ENCODE data around the gene SPACA6. TPM values are rescaled to one million over a fixed set of nuclear protein-coding genes. Genes with fewer than 3 reads are reported as not detected.

The SPACA6 gene
- total RNA-seq, 1 experiment from 2014 or later, result 49.8 TPM

GRCh38 chr19:51691584-51692428 lies 1.3 kb upstream of the SPACA6 start:
- no peaks in the 10 kb centered on the region for H4K20me1 ChIP-seq (ENCODE audit: insufficient read depth, low read depth, low read length)
- H3K4me1 ChIP-seq (ENCODE audit: low read length), result peaks cover 19% of the 10 kb centered on the region
- H3K4me3 ChIP-seq (ENCODE audit: low read length), result no peak overlapping the region; the same call in 1 of the 2 replicates
- H3K9me2 ChIP-seq (replicated peaks; ENCODE audit: insufficient read depth, low read length), result no peaks in the 10 kb centered on the region
- H3K9ac ChIP-seq (ENCODE audit: low read length), result peak overlapping the region; percentile 84
- DNase-seq, result peak; percentile 51
- no peaks in the 10 kb centered on the region for H3K9me3 ChIP-seq (ENCODE audit: low read length)
- H3K4me2 ChIP-seq (ENCODE audit: low read depth, low read length, poor library complexity, severe bottlenecking), result peak overlapping the region; percentile 95
- H3K27ac ChIP-seq (ENCODE audit: low read length), result no peak overlapping the region
- no peaks in the 10 kb centered on the region for H3K36me3 ChIP-seq (ENCODE audit: insufficient read depth, low read length)
- no peak overlapping the region for H2AFZ ChIP-seq (ENCODE audit: low read length)
- no peaks in the 10 kb centered on the region for H3K79me2 ChIP-seq (ENCODE audit: low read length)
- no peaks in the 10 kb centered on the region for H3K27me3 ChIP-seq (ENCODE audit: low read length)

GRCh38 chr19:51692468-51692867 lies 662 bp upstream of the SPACA6 start:
- Histone ChIP-seq H3K4me3 (ENCODE audit: low read length) (no peak overlapping the region), H3K9ac (ENCODE audit: low read length) (no peak overlapping the region), H3K9me2 (replicated peaks; ENCODE audit: insufficient read depth, low read length) (no peaks in the 10 kb centered on the region), H3K4me2 (ENCODE audit: low read depth, low read length, poor library complexity, severe bottlenecking) (no peak overlapping the region), H3K27ac (ENCODE audit: low read length) (no peak overlapping the region), H2AFZ (ENCODE audit: low read length) (no peak overlapping the region), H3K4me1 (ENCODE audit: low read length) (peaks cover 19% of the 10 kb centered on the region), H3K79me2 (ENCODE audit: low read length) (no peaks in the 10 kb centered on the region), H4K20me1 (ENCODE audit: insufficient read depth, low read depth, low read length) (no peaks in the 10 kb centered on the region), H3K27me3 (ENCODE audit: low read length) (no peaks in the 10 kb centered on the region), H3K9me3 (ENCODE audit: low read length) (no peaks in the 10 kb centered on the region), H3K36me3 (ENCODE audit: insufficient read depth, low read length) (no peaks in the 10 kb centered on the region)
- no peak for DNase-seq

GRCh38 chr19:51693819-51694218 lies 689 bp downstream of the SPACA6 start:
- no peak overlapping the region for H3K27ac ChIP-seq (ENCODE audit: low read length)
- no peak for DNase-seq
- no peaks in the 10 kb centered on the region for H3K79me2 ChIP-seq (ENCODE audit: low read length)
- no peaks in the 10 kb centered on the region for H3K9me2 ChIP-seq (replicated peaks; ENCODE audit: insufficient read depth, low read length)
- no peaks in the 10 kb centered on the region for H3K27me3 ChIP-seq (ENCODE audit: low read length)
- no peak overlapping the region for H3K4me3 ChIP-seq (ENCODE audit: low read length)
- no peaks in the 10 kb centered on the region for H3K36me3 ChIP-seq (ENCODE audit: insufficient read depth, low read length)
- H2AFZ ChIP-seq (ENCODE audit: low read length), result no peak overlapping the region
- H3K9ac ChIP-seq (ENCODE audit: low read length), result no peak overlapping the region
- H3K9me3 ChIP-seq (ENCODE audit: low read length), result no peaks in the 10 kb centered on the region
- H3K4me2 ChIP-seq (ENCODE audit: low read depth, low read length, poor library complexity, severe bottlenecking), result no peak overlapping the region
- H3K4me1 ChIP-seq (ENCODE audit: low read length), result peaks cover 19% of the 10 kb centered on the region
- H4K20me1 ChIP-seq (ENCODE audit: insufficient read depth, low read depth, low read length), result no peaks in the 10 kb centered on the region

- no peak overlapping the region for H3K4me3 ChIP-seq (ENCODE audit: low read length)
- H2AFZ ChIP-seq (ENCODE audit: low read length), result no peak overlapping the region
- H3K27me3 ChIP-seq (ENCODE audit: low read length), result no peaks in the 10 kb centered on the region
- H4K20me1 ChIP-seq (ENCODE audit: insufficient read depth, low read depth, low read length), result no peaks in the 10 kb centered on the region
- H3K4me2 ChIP-seq (ENCODE audit: low read depth, low read length, poor library complexity, severe bottlenecking), result no peak overlapping the region
- no peaks in the 10 kb centered on the region for H3K79me2 ChIP-seq (ENCODE audit: low read length)
- DNase-seq, result no peak
- H3K27ac ChIP-seq (ENCODE audit: low read length), result no peak overlapping the region
- H3K36me3 ChIP-seq (ENCODE audit: insufficient read depth, low read length), result no peaks in the 10 kb centered on the region
- H3K9me3 ChIP-seq (ENCODE audit: low read length), result no peaks in the 10 kb centered on the region
- H3K9ac ChIP-seq (ENCODE audit: low read length), result no peak overlapping the region
- no peaks in the 10 kb centered on the region for H3K9me2 ChIP-seq (replicated peaks; ENCODE audit: insufficient read depth, low read length)
- H3K4me1 ChIP-seq (ENCODE audit: low read length), result peaks cover 19% of the 10 kb centered on the region
These were observed 1.4 kb downstream of the SPACA6 start for GRCh38 chr19:51694318-51695085.

GRCh38 chr19:51695088-51695487 lies 2.0 kb downstream of the SPACA6 start:
- Histone ChIP-seq H3K79me2 (ENCODE audit: low read length) (no peaks in the 10 kb centered on the region), H4K20me1 (ENCODE audit: insufficient read depth, low read depth, low read length) (no peaks in the 10 kb centered on the region), H3K9me2 (replicated peaks; ENCODE audit: insufficient read depth, low read length) (no peaks in the 10 kb centered on the region), H3K9me3 (ENCODE audit: low read length) (no peaks in the 10 kb centered on the region), H3K4me1 (ENCODE audit: low read length) (peaks cover 14% of the 10 kb centered on the region), H2AFZ (ENCODE audit: low read length) (no peak overlapping the region), H3K4me2 (ENCODE audit: low read depth, low read length, poor library complexity, severe bottlenecking) (no peak overlapping the region), H3K9ac (ENCODE audit: low read length) (no peak overlapping the region), H3K36me3 (ENCODE audit: insufficient read depth, low read length) (no peaks in the 10 kb centered on the region), H3K27me3 (ENCODE audit: low read length) (no peaks in the 10 kb centered on the region), H3K4me3 (ENCODE audit: low read length) (no peak overlapping the region), H3K27ac (ENCODE audit: low read length) (no peak overlapping the region)
- DNase-seq, result no peak

GRCh38 chr19:51695702-51696315 lies 2.7 kb downstream of the SPACA6 start:
- Histone ChIP-seq H3K9me3 (ENCODE audit: low read length) (no peaks in the 10 kb centered on the region), H3K79me2 (ENCODE audit: low read length) (no peaks in the 10 kb centered on the region), H3K9me2 (replicated peaks; ENCODE audit: insufficient read depth, low read length) (no peaks in the 10 kb centered on the region), H2AFZ (ENCODE audit: low read length) (no peak overlapping the region), H3K27ac (ENCODE audit: low read length) (no peak overlapping the region), H3K4me2 (ENCODE audit: low read depth, low read length, poor library complexity, severe bottlenecking) (no peak overlapping the region), H3K4me3 (ENCODE audit: low read length) (no peak overlapping the region), H3K4me1 (ENCODE audit: low read length) (peaks cover 7% of the 10 kb centered on the region), H3K36me3 (ENCODE audit: insufficient read depth, low read length) (no peaks in the 10 kb centered on the region), H3K9ac (ENCODE audit: low read length) (no peak overlapping the region), H3K27me3 (ENCODE audit: low read length) (no peaks in the 10 kb centered on the region), H4K20me1 (ENCODE audit: insufficient read depth, low read depth, low read length) (no peaks in the 10 kb centered on the region)
- DNase-seq, result no peak

- H3K9ac ChIP-seq (ENCODE audit: low read length), result no peak overlapping the region
- H3K9me2 ChIP-seq (replicated peaks; ENCODE audit: insufficient read depth, low read length), result no peaks in the 10 kb centered on the region
- DNase-seq, result no peak
- H3K9me3 ChIP-seq (ENCODE audit: low read length), result no peaks in the 10 kb centered on the region
- no peak overlapping the region for H3K4me2 ChIP-seq (ENCODE audit: low read depth, low read length, poor library complexity, severe bottlenecking)
- no peaks in the 10 kb centered on the region for H3K36me3 ChIP-seq (ENCODE audit: insufficient read depth, low read length)
- H2AFZ ChIP-seq (ENCODE audit: low read length), result no peak overlapping the region
- H3K4me3 ChIP-seq (ENCODE audit: low read length), result no peak overlapping the region
- no peaks in the 10 kb centered on the region for H3K79me2 ChIP-seq (ENCODE audit: low read length)
- H3K27ac ChIP-seq (ENCODE audit: low read length), result no peak overlapping the region
- no peaks in the 10 kb centered on the region for H4K20me1 ChIP-seq (ENCODE audit: insufficient read depth, low read depth, low read length)
- no peaks in the 10 kb centered on the region; the same call in 1 of the 2 replicates for H3K4me1 ChIP-seq (ENCODE audit: low read length)
- H3K27me3 ChIP-seq (ENCODE audit: low read length), result no peaks in the 10 kb centered on the region
These were observed 3.5 kb downstream of the SPACA6 start for GRCh38 chr19:51696606-51697005.

- no peak for DNase-seq
- Histone ChIP-seq H3K79me2 (ENCODE audit: low read length) (no peaks in the 10 kb centered on the region), H3K9ac (ENCODE audit: low read length) (no peak overlapping the region), H3K36me3 (ENCODE audit: insufficient read depth, low read length) (no peaks in the 10 kb centered on the region), H3K9me3 (ENCODE audit: low read length) (no peaks in the 10 kb centered on the region), H3K4me2 (ENCODE audit: low read depth, low read length, poor library complexity, severe bottlenecking) (no peak overlapping the region), H3K4me3 (ENCODE audit: low read length) (no peak overlapping the region), H2AFZ (ENCODE audit: low read length) (no peak overlapping the region), H3K4me1 (ENCODE audit: low read length) (no peaks in the 10 kb centered on the region), H4K20me1 (ENCODE audit: insufficient read depth, low read depth, low read length) (no peaks in the 10 kb centered on the region), H3K27me3 (ENCODE audit: low read length) (no peaks in the 10 kb centered on the region), H3K9me2 (replicated peaks; ENCODE audit: insufficient read depth, low read length) (no peaks in the 10 kb centered on the region), H3K27ac (ENCODE audit: low read length) (no peak overlapping the region)
These were observed 4.1 kb downstream of the SPACA6 start for GRCh38 chr19:51697169-51697776.

Data from Karpas-422 (cell line).